Measurements from ENCODE around the gene RAX2.

- TF ChIP-seq ZNF384 (IDR thresholded peaks at IDR 0.05) = no peak
- TF ChIP-seq FOXM1 (IDR thresholded peaks at IDR 0.05; ENCODE audit: borderline replicate concordance) = no peak
- no peak for TF ChIP-seq SP1 (IDR thresholded peaks at IDR 0.05)
- no peak for TF ChIP-seq BHLHE40 (IDR thresholded peaks at IDR 0.05; ENCODE audit: borderline replicate concordance)
- no peak for TF ChIP-seq SUZ12 (IDR thresholded peaks at IDR 0.05)
- no peak for TF ChIP-seq FOXK2 (IDR thresholded peaks at IDR 0.05)
- TF ChIP-seq ELF4 (IDR thresholded peaks at IDR 0.05) = no peak
- no peak for TF ChIP-seq LEF1 (IDR thresholded peaks at IDR 0.05; ENCODE audit: borderline replicate concordance)
These were observed 35.1 kb upstream of the RAX2 start for GRCh38 chr19:3807131-3807480.
